SH-SY5Y (cell line): ENCODE results near the gene KDM4C.

Source experiments
- GATA2 ChIP-seq: IDR thresholded peaks from 2 replicates; pipeline ENCODE4 v1.6.1; 2011; ENCODE audit warnings: mild to moderate bottlenecking, low read depth, low read length
- GATA3 ChIP-seq: IDR thresholded peaks from 2 replicates; pipeline ENCODE4 v1.6.1; 2011; ENCODE audit warnings: low read depth, mild to moderate bottlenecking, low read length, moderate library complexity

DNA sequence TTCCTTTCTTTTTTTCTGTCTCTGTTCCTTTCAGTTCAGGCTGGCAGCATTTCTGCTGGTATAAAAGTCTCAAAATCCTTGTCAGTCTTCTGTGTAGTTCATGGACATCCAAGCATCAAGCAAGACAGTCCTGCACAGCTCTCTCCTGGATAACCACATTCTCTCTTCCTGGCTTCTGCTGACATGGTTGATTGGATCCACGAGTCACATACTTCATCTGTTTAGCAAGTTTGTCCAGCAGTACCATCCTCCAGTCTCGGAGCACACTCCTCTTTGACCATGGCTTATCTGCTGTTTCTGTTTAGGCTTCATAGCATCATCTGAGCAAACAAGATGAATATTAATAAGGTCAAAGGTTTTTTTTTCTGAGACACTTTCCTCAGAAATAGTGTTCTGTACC lies 220.8 kb downstream of the KDM4C start:
- TF ChIP-seq GATA2 (no peak), GATA3 (no peak)
